ENCODE measurements around the gene DNAI2.

DNA sequence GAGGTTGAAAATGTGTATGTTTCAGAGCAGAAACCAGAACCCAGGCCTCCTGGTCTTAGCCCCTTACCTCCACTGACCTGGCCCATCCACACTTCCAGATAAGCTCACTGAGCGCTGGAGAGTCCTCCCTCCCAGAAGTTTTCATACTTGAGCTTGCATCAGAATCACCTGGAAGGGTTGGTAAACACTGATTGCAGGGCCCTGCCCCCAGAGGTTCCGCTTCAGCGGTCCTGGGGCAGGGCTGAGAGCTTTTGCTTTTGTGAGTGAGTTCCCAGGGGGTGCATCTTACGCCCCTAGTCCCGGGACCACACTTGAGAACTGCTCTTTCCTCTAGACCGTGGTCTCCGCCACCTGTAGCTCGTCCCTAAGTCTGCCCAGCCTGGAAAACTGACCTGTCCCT lies 40.1 kb upstream of the DNAI2 start:
- TF ChIP-seq, protein P1, sequence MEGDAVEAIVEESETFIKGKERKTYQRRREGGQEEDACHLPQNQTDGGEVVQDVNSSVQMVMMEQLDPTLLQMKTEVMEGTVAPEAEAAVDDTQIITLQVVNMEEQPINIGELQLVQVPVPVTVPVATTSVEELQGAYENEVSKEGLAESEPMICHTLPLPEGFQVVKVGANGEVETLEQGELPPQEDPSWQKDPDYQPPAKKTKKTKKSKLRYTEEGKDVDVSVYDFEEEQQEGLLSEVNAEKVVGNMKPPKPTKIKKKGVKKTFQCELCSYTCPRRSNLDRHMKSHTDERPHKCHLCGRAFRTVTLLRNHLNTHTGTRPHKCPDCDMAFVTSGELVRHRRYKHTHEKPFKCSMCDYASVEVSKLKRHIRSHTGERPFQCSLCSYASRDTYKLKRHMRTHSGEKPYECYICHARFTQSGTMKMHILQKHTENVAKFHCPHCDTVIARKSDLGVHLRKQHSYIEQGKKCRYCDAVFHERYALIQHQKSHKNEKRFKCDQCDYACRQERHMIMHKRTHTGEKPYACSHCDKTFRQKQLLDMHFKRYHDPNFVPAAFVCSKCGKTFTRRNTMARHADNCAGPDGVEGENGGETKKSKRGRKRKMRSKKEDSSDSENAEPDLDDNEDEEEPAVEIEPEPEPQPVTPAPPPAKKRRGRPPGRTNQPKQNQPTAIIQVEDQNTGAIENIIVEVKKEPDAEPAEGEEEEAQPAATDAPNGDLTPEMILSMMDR (IDR thresholded peaks at IDR 0.05 in 4 of 5, conservative IDR thresholded peaks at IDR 0.05 in 1 of 5) = no peak
- no peak for TF ChIP-seq POLR2A (IDR thresholded peaks at IDR 0.05)
